AG09309 (cell line): Measurements from ENCODE around the gene CAST.

Experiments
- DNase-seq: peaks from one replicate; pipeline ENCODE4 v3.0.0-alpha.2; 2010; ENCODE audit warnings: low read depth
- H3K4me3 ChIP-seq: 2 replicates; pipeline ENCODE4 v1.5.1; 2011; ENCODE audit warnings: mild to moderate bottlenecking, low read depth, low read length, moderate library complexity; ENCODE audit not compliant: control insufficient read depth
- TF ChIP-seq, protein P1 (sequence below): IDR thresholded peaks from 2 replicates; pipeline ENCODE4 v1.5.1; 2011; ENCODE audit warnings: mild to moderate bottlenecking, low read depth, low read length, inconsistent platforms; ENCODE audit not compliant: insufficient read depth, control insufficient read depth; ENCODE audit errors: missing control alignments

The CAST gene

DNA sequence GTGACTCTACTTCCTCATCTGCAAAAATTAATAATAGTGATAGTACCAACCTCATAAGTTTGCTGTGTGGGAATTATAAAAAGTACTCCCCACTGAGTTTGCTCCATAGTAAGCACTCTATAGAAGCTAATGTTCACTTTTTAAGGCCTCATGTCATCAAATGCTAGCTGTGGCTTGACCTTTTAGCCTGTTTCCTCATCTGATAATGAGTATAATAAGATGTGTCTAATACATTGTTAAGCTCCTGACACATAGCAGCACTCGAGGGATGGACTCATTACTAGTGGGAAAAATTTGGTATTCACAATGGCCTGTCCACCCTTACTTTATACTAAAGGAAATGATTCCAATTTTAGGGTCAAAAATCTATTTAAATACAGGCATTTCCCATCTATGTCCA lies 26.1 kb upstream of the CAST start:
- TF ChIP-seq, protein P1, sequence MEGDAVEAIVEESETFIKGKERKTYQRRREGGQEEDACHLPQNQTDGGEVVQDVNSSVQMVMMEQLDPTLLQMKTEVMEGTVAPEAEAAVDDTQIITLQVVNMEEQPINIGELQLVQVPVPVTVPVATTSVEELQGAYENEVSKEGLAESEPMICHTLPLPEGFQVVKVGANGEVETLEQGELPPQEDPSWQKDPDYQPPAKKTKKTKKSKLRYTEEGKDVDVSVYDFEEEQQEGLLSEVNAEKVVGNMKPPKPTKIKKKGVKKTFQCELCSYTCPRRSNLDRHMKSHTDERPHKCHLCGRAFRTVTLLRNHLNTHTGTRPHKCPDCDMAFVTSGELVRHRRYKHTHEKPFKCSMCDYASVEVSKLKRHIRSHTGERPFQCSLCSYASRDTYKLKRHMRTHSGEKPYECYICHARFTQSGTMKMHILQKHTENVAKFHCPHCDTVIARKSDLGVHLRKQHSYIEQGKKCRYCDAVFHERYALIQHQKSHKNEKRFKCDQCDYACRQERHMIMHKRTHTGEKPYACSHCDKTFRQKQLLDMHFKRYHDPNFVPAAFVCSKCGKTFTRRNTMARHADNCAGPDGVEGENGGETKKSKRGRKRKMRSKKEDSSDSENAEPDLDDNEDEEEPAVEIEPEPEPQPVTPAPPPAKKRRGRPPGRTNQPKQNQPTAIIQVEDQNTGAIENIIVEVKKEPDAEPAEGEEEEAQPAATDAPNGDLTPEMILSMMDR = no peak
- DNase-seq = no peak
- H3K4me3 ChIP-seq = no peak overlapping the region

DNA sequence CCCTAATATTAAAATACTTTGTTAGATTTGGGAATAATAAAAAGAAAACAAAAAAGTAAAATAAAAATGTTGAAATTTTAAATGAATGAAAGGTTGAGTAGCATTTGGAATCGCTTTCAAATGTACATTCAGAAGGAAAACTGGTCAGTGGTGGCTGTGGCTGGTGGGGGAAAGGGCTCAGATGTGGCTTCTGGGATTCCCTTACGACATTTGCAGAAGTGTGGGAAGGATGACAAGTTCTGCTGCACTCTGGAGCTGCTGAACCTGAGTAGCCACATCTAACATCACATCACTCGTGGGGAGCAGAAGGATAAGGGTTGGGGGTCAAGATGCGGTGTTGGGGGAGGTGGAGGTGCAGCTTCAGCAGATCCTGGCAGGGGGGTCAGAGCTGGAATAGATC lies 25.6 kb upstream of the CAST start:
- no peak overlapping the region for H3K4me3 ChIP-seq
- TF ChIP-seq, protein P1 = no peak
- DNase-seq = no peak

DNA sequence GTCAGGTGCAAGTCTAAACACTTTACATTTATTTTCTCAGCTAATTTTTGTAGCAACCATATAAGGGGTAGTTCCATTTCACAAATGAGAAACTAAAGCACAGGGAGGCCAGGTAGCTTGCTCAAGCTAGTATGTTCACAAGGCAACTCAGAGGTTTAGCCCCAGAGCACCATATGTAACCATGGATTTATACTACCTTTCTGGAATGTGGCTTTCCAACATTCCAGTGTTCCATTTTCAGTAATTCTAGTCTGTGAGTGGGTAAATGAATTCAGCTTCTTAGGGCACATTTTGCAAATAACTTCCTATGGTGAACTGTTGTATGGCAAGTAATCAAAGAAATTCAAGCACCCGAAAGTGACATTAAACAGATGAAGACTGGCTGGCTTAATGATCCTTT lies 25.0 kb upstream of the CAST start:
- TF ChIP-seq, protein P1 = no peak
- no peak overlapping the region for H3K4me3 ChIP-seq
- DNase-seq = no peak

DNA sequence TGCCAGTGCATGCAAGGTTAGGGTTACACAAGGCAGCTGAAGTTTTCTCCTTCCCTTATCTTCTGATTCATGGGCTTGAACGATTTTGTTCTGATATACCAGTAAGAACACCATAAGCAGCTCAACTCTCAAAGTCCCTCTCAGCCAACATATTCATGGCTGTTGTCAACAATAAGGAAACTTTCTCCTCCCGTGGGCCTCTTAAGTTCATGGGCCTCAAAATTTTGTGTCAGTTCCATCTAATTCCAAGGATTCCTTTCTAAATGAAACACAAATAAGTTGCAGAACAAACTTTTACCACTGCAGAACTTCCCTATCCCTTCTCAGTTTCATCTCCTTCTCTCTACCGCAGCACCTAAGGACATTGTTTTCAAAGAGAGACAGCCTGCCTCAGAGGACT lies 23.6 kb upstream of the CAST start:
- TF ChIP-seq, protein P1 = no peak
- no peak for DNase-seq
- H3K4me3 ChIP-seq = no peak overlapping the region

DNA sequence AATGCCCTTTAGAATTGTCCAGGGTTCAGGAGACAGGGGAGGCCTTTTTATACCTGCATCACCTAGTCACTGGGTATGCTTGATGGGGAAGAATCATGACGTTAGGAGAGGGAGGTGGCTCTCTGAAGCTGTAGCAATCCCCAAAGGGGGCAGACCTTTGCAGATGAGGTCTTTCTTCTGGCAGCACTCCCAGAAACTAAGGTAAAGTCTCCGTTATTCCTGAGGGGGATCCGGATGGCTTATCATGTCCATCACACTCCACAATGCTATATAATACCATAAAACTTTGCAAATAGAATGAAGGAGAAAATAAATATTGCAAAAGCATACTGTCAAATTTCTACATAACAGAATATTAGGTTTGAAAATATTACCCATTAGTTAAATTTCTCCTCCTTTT lies 21.5 kb upstream of the CAST start:
- no peak overlapping the region for H3K4me3 ChIP-seq
- DNase-seq = no peak
- TF ChIP-seq, protein P1 = no peak

DNA sequence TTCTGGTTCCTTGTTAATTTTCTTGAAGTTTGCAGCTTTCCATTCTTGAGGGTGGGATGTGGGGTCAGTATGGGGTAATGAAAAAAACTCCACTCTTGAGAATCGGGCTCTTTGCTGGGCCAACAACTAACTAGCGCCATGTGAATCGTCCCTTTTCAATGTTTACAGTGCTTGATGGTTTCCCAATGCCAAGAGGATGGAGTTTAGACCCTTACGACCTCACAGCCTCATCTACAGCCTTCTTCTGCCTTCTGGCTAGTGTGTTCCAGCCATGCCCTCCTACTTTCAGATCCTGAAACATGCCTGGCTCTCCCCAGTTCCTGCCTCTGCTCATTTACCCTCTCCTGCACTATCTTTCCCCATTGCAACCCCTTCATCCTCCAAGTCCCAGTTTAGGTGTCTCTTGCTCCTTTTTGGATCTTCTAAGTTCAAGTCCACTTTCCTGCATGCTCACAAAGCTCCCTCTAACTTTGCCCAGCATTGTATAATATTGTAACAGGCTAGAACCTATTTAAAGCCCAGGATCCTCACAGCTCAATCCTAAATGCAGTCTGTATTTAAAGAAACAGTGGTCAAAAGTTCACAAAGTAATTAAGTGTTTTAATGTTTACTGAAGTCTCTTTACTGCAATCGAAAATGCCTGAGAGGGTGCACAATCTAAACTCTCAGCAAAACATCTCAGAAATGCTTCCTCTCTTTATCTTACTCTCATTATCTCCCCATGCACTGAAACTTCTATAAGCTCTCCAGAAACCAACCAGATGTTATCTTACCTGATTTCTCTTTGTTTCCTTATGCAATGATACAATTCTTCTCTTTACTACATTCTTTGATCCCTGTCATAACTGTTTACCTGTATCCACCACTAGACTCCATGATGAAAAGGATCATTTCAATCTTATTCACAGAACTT lies 20.6 kb upstream of the CAST start:
- no peak overlapping the region for H3K4me3 ChIP-seq
- no peak for DNase-seq
- TF ChIP-seq, protein P1 = no peak
